ENCODE results near the gene CYB561D1. TPM values are rescaled to one million over a fixed set of nuclear protein-coding genes. Genes with fewer than 3 reads are reported as not detected.
A peak's percentile ranks its signal among the peaks of the same experiment; 100 is the strongest.

Gene CYB561D1
- total and polyA plus RNA-seq, 8 donors: 6.0 to 14.9 (median 8.2) TPM

DNA sequence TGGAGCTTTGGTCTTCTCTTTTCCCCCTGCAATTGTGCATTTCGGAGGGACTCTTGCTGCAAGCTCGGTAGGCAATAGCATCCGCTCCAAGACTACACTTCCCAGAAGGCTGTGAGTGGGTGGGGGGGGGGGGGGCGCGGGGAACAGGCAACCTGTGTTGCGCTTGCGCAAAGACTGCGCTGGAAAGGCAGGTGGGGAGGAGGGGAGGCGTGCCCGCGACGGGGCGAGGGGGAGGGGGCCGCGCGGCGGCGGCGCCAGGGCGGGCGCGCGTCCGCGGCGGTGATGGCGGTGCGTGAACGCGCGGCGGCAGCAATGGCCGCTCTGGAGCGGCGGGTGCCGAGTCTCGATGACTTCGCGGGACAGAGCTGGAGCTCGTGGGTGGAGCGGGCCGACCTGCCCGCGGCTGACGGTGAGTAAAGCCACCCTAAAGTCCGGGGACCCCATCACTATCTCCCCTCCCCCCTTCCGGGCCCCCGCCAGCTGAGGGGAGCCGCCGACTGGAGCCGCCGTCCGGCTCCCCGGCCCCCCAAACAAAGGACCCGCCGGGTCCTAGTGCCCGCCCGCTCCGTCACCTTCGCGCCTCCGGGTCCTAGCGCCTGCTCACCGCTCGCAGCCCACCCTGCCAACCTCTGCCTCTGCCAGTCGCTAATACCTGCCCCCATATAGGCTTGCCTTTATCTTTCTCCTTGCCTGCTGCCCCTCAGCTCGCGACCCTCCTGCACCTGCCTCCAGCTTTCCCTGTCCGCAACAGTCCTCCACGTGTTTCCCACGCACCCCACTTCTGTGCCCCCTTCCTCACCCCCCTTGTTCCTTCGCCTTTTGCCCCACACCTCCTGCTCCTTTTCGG, 10.0 kb upstream of the CYB561D1 start, which contains the start of gene ATXN7L2:
Gene ATXN7L2, plus strand, starts transcription at position 234 of the 847 bp plus-strand sequence. Its CDS starts 49 bp downstream, at position 283.
- Histone ChIP-seq H3K4me1 (peaks cover 10 to 21% of the 10 kb centered on the region in 2 donors), H3K9me3 (no peaks in the 10 kb centered on the region), H3K4me3 (peak within 1 kb of the TSS; percentile 51 to 64), H3K36me3 (peaks cover 0 to 11% of the 10 kb centered on the region in 2 donors), H3K27me3 (peaks cover 0 to 25% of the 10 kb centered on the region in 2 donors), H3K27ac (peak within 1 kb of the TSS; percentile 90 to 93)
- TF ChIP-seq, protein P1, sequence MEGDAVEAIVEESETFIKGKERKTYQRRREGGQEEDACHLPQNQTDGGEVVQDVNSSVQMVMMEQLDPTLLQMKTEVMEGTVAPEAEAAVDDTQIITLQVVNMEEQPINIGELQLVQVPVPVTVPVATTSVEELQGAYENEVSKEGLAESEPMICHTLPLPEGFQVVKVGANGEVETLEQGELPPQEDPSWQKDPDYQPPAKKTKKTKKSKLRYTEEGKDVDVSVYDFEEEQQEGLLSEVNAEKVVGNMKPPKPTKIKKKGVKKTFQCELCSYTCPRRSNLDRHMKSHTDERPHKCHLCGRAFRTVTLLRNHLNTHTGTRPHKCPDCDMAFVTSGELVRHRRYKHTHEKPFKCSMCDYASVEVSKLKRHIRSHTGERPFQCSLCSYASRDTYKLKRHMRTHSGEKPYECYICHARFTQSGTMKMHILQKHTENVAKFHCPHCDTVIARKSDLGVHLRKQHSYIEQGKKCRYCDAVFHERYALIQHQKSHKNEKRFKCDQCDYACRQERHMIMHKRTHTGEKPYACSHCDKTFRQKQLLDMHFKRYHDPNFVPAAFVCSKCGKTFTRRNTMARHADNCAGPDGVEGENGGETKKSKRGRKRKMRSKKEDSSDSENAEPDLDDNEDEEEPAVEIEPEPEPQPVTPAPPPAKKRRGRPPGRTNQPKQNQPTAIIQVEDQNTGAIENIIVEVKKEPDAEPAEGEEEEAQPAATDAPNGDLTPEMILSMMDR (IDR thresholded peaks at IDR 0.05): no peak
- DNase-seq (peak; percentile 92 to 96 (median 94)), ATAC-seq (peak; percentile 96)
- intact Hi-C loops (cut with DNase I): no loop called here

GRCh38 chr1:109484519-109484975, 9.3 kb upstream of the CYB561D1 start:
- Histone ChIP-seq H3K27me3 (peaks cover 0 to 24% of the 10 kb centered on the region in 2 donors), H3K4me1 (peaks cover 10 to 21% of the 10 kb centered on the region in 2 donors), H3K4me3 (peak overlapping the region; percentile 51 to 64), H3K36me3 (peaks cover 0 to 16% of the 10 kb centered on the region in 2 donors), H3K9me3 (no peaks in the 10 kb centered on the region), H3K27ac (peak overlapping the region in 1 of 2 donors; percentile 93)
- ATAC-seq: no peak
- no peak for DNase-seq
- intact Hi-C loops (cut with DNase I): no loop called here
- TF ChIP-seq, protein P1 (IDR thresholded peaks at IDR 0.05): no peak

GRCh38 chr1:109485001-109485400, 8.9 kb upstream of the CYB561D1 start:
- TF ChIP-seq, protein P1 (IDR thresholded peaks at IDR 0.05): no peak
- DNase-seq (no peak), ATAC-seq (no peak)
- H3K27me3 ChIP-seq: peaks cover 0 to 20% of the 10 kb centered on the region in 2 donors
- intact Hi-C loops (cut with DNase I): no loop called here
- H3K27ac ChIP-seq: no peak overlapping the region
- peak overlapping the region in 1 of 2 donors; percentile 64 for H3K4me3 ChIP-seq
- peaks cover 0 to 16% of the 10 kb centered on the region in 2 donors for H3K36me3 ChIP-seq
- H3K4me1 ChIP-seq: peaks cover 10 to 21% of the 10 kb centered on the region in 2 donors
- H3K9me3 ChIP-seq: no peaks in the 10 kb centered on the region

DNA sequence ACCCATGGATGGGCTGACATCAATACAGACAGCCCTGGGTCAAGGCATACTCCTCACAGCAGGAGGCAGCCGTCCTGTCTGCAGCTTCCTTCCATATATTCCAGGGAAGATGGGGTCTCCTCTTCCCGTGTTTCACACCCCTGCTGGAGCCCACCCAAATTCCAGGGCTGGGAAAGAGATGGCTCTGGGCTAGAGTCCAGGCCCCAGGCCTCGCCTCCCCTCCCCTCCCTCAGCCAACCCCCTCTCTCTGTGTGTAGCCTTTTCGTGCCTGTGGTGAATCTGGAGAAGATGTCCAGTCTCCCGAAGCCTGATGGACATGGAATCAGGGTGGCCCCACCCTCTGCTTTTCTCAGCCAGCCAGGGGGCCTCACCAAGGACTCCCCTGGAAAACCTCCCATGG, 6.6 kb upstream of the CYB561D1 start:
- DNase-seq: no peak
- intact Hi-C loops (cut with DNase I): no loop called here
- H3K36me3 ChIP-seq: peaks cover 0 to 22% of the 10 kb centered on the region in 2 donors

More for the DNA sequence above, 6.6 kb upstream of the CYB561D1 start:
- Histone ChIP-seq H3K4me3 (no peak overlapping the region), H3K27ac (no peak overlapping the region), H3K9me3 (no peaks in the 10 kb centered on the region), H3K27me3 (peaks cover 0 to 7% of the 10 kb centered on the region in 2 donors), H3K4me1 (peaks cover 10 to 21% of the 10 kb centered on the region in 2 donors)
- TF ChIP-seq, protein P1 (IDR thresholded peaks at IDR 0.05): no peak
- ATAC-seq: no peak
